T-helper 1 cell (primary cell): ENCODE results near the gene TNFSF15.

Source experiments
- DNase-seq, 5 donors: peaks; one replicate each; pipeline ENCODE4 v3.0.0-alpha.2; 2012 to 2020

TNFSF15 gene

DNA sequence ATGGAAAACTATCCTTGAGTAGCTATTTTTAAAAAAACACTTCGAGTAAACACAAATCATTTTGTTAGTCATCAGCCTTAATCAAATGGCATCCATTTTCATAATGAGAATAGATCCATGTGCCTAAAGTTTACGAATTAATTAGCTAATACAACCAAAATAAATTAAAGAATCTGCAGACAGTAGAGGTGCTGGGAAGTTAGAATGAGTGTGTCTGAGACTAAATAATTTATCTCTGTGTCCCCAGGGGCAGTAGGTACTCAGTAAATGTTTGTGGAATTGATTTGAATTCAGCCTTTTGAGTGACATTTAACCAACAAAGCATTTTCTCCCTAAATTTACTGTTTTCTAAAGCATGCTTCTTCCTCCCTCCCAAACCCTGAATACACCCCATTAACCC, 18.6 kb downstream of the TNFSF15 start:
- no peak for DNase-seq

DNA sequence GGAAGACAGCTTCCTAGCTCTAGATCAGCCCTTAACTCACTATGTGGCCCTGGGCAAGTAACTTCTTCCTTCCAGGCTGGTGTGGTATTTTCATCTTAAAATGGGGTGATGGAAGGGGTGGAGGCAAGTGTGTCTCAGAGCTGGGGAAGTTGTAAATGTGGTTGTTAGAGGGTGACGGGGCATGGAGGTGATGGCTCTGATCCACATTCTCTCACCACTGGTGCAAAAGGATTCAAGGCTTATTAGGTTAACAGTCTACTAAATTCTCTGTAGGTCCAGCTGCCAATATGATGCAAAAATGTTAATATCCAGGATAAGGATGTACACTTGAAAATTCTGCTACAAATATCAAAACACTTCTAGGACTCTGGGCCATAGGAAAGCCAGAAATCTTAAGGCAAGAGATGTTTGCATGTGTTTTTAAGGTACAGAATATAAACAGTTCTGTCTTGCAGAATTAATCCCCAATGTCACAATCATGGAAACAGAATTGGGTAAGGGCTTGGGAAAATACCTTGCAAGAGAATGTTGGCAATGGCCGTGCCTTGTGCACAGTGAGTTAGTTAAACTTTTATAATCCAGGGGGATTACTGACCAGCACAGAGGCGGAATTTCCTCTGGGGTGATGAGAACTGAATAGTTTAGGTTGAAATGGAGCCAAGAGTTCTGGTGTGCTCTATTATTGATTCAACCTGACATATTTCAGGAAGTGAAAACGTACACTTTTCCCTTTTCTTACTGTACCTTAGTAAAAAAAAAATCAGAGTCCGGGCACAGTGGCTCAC, 19.8 kb downstream of the TNFSF15 start:
- no peak for DNase-seq

DNA sequence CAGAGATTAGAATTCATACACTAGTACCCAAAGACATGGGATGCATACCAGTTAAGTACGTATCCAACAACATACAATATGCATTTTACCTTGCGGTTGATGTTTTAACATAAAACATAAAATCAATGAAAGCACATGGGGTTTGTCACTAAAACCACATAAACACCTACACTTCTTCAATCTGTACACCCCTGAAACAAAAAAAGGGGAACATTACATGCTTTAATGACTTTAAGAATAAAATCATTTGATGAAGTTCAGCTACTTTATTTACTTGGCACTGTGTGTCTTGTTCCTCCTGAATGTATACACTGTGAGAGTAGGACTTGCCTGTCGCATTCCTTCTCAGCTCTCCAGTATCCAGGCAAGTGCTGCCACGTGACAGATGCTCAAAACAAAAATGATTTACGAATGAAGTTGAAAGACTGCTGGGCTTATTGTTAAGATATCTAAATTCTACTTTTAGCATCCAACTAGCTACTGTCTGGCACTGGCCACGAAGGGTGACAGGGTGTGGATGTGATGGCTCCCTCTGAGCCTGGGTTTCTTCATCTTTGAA, 21.0 kb downstream of the TNFSF15 start:
- no peak for DNase-seq

DNA sequence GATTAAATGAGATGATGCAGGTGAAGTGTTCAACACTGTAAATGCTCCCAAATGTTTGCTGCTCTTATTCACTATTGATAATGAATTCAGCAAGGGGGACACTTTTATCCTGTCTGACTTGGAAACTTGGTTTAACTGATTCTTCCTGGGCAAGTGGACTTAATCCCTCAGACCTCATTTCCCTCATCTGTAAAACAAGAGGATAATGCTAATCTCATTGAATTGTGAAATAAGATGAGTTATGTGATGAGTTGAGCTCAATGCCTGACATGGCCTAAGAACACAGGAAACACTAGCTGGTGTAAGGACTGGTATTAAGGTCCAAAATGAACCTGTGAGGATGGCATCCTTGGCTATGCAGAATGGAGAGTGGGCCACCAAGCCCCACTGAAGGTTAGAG, 23.3 kb downstream of the TNFSF15 start:
- no peak for DNase-seq

DNA sequence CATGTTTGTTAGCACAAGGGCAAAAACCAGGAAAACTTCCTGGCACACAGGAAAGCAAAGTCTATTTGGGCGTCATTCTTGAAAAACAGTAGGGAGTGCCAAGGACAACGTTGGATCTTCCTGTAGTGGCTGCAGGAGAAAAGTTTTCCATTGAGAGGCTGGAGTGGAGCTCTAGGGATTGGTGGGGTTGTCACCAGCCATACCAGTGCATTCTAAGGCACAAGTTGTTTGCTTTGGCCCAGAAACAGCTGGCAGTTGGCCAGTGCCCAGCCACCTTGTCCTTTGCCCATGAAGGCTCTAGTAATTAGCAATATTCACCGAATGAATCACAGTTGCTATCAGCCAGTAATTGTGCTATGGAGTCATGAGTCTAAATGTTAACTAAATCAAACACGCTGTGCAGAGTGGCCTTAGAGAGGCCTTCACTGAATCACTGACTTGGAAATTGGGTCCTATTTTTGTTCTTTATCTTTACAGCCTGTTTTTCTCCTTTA, 26.4 kb downstream of the TNFSF15 start:
- no peak for DNase-seq

DNA sequence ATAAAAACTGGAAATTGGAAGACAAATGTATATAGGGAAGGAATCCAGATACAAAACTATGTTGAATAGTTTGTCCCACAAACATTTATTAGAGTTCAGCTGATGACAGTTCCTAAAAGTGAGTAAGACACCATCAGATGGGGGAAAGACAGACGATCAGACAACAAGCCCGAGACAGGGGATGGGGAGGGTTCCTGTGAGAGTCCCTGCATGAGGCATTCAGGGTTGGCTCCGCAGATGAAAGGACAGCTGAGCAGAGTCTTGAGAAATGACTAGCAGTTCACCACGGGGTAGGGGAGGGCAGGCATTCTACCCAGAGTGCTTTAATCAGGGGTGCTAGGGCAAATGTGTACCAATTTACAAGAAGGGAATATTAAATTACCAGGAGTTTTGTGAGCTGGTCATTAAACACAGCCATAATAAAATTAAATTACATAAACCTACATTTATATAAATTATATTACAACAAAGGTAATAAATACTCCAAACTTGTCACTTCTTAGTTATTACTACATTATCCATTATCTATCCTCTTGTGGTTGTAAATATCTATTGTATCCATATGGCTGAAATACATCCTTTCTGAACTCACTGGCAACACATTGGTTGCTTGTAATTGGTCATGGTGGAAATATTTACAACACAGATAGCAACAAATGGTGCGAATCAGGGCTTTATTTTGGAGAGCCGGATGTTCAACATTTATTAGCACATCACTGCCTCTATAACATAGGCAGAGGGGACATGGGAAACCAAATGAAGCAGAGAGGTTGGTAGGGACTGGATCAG, 27.8 kb downstream of the TNFSF15 start:
- DNase-seq, result peak in 1 of 5 donors; percentile 1

DNA sequence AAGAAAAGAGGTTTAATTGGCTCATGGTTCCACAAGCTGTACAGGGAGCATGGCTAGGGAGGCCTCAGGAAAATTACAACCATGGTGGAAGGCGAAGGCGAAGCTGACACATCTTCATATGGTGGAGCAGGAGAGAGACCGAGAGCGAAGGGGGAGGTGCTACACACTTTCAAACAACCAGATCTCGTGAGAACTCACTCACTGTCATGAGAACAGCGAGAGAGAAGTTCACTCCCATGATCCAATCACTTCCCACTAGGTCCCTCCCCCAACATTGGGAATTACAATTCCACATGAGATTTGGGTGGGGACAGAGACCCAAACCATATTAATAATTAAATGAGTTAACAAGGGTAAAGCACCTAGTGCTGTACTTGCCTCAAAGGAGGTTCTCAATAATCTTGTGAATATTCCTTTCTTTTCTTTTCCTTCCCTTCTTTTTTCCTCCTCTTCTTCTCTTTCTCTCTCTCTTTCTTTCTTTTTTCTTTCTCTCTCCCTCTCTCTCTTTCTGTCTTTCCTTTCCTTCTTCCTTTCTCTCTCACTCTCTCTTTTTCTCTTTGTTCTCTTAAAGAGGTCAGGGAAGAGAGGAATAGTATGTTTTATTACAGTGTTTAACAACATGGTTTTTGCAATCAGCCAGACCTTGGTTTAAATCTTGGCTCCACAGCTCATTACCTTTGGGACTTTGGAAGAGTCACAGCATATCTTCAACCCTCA, 29.0 kb downstream of the TNFSF15 start:
- DNase-seq, result no peak

DNA sequence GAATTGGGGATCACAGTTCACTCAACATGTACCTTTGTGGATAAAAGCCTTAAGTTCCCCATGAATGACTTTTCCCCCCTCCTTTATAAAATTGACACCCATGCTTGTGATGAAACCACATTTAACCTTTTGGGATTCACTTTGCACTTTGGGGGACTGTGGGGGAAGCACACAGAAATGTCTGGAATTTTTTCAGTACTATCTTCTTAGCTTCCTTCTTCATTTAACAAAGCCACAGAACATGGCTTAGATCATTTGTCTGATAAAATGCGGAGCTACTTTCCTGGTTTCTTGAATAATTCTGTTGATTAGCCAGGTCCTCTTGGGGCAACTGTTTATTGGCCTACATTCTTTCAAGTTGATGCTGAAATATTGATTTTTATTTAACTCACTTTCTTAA, 29.9 kb downstream of the TNFSF15 start:
- no peak for DNase-seq

DNA sequence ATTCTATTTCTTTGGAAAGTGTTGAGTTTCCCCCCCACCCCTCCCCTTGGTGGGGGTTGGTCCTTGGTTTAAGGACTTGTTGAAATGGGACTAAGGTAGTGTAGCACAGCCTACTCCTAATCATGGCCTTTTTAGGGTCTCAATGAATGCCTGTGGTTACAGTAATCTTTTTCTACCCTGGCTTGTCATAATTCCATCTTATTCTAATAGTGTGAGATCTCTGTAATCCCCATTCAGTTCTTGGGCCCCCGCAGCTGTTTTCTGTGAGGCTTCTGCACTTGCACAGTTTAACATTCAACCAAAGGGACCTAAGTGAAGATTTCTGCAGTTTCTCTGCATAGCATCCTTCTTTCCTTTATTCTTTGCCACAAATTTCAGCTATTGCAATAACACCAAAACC, 30.7 kb downstream of the TNFSF15 start:
- DNase-seq, result no peak

DNA sequence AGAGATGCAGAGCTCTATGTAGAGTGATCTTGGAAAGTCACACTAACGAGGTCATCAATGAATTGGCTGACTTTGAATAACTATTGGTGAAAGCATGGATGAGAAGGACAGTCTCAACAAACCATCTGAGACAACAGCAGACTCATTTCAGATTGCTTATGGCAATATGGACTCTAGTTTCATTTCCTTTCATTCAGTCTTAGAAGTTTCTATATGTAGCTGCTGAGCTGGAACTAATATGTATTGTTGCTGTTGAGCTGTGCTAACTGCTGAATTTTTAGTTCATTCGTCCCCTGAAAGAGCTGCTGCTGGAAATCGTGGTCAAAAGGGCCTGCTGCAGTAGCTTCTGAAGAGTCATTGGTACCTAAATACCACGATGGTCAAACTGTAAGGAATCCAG, 31.3 kb downstream of the TNFSF15 start:
- DNase-seq, result peak in 1 of 5 donors; percentile 8

DNA sequence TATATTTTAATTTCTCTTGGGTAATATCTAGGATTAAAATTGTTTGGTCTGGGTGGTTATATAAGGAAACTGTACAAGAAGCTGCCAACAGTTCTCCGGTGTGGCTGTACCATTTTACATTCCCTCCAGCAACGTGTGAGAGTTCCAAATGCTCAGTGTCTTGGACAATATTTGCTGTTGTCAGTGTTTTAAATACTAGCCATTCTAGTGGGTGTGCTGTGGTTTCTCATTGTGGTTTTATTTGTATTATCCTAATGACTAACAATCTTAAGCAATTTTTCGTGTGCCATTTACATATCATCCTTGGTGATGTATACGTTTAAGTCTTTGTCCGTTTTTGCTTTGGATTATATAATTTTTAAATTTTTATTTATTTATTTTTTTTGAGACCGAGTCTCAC, 34.0 kb downstream of the TNFSF15 start:
- DNase-seq, result no peak

DNA sequence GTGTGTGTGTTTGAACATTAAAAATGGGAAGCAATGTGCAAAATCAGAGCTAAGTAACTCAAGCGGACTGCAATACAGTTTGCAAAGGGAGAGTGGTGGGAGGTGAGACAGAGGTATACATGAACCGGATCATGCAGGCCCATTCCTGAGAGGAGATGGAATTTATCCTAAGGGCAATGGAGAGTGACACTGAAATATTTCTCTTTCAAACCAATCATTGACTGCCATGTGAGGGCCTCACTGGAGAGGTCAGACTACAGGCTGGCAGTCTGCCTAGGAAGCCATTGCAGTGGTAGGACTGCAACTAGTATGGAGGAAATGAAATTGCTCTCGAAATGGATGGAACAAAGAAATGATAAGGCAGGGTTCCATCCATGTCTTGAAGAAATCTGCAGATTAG, 34.8 kb downstream of the TNFSF15 start:
- no peak for DNase-seq

DNA sequence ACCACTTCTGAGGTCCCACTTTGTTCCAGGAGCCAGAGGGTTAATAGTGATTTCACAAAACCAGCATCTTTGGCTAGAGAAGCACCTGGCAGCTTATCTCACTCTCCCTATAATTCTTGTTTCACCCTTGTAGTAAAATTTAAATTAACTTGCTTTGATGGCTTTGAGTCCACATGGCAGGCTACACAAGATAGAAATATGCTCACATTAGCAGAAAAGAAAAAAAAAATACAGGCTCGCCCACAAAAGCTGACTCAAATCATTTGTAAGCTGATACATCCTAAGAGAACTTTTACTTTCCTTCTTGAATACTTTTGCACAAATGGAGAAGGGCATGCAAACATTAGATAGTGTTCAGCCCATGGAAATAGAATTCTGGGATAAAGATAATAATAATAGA, 36.2 kb downstream of the TNFSF15 start:
- peak in 1 of 5 donors; percentile 39 for DNase-seq

DNA sequence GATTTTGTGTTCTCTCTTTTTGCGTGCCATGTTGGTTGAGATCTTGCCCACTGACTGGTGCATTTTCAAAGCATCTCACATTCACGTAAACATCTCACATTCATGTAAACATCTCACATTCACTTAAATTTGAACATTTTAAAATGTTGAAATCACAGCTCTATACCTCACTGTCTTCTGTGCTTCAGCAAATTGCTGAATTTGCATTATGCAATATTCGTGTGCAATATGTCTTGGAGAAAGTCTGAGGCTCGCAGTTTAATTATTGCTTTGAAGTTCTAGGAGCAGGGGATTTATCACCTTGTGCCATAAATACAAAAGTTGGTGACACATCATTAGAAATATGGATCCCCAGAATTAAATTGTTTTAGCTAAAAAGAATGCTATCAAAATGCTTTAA, 42.6 kb downstream of the TNFSF15 start:
- no peak for DNase-seq

DNA sequence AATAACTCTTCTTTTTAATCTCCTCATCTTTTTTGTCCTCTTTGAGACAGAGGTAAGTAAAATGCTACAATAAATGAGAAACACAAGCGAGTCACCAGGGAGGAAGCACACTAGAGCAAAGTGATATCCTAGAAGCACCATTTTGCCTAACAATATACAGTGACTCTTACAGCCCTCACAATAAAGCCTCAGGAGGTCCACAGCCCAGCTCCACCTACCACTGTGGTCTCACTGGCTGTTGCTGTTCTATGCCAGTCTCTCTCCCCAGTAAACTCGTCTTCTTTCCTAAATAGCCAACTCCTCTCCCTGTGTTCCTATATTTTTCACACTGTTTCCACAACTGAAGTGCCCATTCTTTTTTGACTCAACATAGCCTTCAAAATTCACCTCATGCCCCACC, 44.3 kb downstream of the TNFSF15 start:
- DNase-seq, result no peak

DNA sequence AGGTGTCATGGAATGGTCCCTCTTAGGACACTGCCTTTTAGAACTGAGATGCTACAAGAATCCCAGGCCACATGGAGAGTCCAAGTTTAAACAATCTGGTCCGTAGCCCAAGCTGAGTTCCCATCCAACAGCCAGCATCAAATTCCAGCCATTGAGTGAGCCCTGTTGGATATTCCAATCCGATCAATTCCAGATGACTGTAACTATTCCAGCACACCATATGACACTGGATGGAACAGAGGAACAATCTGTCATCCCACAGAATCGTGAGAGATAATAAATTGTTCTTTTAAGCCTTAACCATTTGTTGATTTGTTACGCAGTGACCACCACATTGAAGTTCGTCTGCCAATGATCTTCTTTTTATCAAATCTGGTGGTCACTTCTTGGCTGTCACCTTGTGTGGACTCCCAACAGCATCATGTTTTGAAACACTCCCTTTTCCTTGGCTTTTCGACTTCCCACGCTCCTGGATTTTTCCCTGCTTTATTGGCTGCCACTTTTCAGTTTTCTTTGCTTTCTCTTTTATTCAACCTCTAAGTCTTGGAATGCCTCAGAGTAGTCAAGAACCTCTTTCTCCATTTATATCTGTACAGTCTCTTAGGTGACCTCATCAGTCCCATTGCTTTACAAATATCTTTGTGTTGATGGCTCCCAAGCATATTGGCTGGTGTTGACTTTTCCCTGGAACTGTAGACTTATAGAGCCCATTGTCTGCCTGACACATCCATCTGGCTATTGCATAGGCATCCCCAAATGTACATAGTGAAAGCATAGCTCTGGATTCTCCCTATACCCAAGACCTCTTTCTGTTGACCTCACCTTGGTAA, 46.1 kb downstream of the TNFSF15 start:
- no peak for DNase-seq

DNA sequence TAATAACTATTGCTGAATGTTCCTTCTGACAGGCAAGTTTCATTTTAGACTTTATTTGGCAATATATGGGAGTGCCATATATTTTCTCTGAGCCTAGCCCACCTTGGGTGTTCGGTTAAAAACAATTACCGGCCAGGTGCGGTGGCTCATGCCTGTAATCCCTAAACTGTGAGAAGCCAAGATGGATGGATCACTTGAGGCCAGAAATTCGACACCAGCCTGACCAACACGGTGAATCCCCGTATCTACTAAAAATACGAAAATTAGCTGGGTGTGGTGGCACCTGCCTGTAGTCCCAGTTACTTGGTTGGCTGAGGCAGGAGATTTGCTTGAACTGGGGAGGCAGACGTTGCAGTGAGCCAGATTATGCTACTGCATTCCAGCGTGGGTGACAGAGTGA, 47.9 kb downstream of the TNFSF15 start:
- no peak for DNase-seq

DNA sequence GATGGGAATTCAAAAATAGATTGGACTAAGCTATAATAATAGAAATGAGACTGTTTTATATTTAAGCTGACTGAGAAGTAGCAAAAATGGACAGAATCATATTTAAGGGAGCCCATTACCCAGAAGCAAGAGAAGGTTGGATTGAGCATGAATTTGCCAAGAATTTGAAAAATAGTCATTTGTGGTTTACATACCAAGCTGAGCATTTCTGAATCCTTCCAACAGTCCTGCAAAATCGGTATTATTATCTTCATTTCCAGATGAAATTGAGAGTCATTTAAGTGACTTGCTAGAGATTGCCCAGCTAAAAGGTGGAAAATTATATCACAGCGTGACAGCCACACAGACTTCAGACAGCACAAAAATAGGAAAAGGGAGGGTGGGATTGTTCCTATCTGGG, 48.4 kb downstream of the TNFSF15 start:
- DNase-seq, result no peak

DNA sequence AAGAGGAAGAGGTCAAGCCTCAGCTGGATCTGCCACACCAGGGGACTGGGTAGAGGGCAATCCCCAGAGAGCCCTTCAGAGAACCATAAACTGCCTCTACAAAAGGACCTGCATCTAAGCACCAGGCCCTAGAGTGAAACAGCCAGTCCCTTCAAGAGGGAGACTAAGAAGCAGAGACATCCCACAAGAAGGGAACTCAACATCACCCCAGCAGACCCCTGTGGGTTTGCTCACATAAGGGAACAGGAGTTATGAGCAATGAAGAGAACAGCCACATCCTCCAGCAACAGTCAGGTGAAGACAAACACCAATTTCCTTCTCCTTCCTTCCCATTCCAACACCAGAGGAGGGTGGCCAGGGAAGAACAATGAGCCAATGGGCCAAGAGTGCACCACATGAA, 48.9 kb downstream of the TNFSF15 start:
- no peak for DNase-seq

DNA sequence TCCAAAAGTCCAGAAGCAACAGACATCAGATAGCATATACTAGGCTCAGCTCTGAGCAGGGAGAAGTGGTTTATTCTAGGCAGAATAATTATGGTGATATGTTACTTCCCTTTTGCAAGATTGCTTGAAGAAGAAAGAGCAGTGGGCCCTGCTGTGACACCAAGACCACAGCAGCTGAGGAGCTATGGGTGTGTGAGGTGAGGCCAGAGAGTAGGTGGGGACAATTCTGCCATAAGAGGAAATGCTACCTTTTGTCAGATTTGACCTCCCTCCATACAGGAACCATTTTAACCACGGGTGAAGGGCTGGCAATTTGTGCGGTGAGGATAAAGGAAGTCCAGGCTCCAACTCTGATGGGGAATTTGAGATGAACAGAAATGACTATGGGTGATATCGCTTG, 51.3 kb downstream of the TNFSF15 start:
- DNase-seq, result no peak

DNA sequence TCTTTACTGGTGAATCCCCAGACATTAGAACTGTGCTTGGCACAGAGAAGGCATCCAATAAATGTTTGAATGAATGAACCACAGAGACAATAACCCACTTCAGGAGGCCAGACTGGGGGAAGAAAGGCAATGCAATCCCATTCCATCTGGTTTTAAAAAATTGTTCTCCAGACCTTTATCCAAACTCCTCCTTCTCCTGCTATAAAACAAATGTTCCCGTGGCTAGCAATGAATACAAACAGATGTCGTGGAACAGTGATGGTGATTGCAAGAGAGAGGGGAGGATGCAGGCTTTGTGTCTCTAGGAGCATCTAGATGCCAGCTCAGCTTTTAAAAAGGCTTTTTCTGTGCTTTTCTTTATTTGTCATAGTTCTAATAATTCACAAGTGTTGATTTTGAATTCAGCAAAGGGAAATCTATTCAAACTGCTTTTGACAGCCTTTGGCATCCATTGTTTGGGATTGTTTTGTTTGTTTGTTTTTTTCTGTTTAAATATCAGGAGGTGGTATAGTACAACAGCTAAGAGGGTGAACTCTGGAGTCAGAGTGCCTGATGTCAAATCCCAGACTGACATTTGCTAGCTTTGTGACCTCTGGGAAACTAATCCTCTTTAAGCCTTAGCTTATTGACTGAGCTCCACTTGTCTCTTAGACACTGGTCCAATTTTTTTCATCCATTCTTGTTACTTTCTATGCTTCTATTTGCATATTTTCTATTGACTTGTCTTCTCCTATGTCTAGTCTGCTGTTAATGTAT, 59.1 kb downstream of the TNFSF15 start:
- DNase-seq, result no peak
